HG02759 (cell line): Measurements from ENCODE around the gene OPRL1.

Experiments
- ATAC-seq: cut with Tn5 transposase; IDR thresholded peaks from one replicate; pipeline ENCODE4 v1.9.1; 2021; ENCODE audit warnings: mild to moderate bottlenecking, moderate library complexity; ENCODE audit not compliant: unreplicated experiment

OPRL1 gene

DNA sequence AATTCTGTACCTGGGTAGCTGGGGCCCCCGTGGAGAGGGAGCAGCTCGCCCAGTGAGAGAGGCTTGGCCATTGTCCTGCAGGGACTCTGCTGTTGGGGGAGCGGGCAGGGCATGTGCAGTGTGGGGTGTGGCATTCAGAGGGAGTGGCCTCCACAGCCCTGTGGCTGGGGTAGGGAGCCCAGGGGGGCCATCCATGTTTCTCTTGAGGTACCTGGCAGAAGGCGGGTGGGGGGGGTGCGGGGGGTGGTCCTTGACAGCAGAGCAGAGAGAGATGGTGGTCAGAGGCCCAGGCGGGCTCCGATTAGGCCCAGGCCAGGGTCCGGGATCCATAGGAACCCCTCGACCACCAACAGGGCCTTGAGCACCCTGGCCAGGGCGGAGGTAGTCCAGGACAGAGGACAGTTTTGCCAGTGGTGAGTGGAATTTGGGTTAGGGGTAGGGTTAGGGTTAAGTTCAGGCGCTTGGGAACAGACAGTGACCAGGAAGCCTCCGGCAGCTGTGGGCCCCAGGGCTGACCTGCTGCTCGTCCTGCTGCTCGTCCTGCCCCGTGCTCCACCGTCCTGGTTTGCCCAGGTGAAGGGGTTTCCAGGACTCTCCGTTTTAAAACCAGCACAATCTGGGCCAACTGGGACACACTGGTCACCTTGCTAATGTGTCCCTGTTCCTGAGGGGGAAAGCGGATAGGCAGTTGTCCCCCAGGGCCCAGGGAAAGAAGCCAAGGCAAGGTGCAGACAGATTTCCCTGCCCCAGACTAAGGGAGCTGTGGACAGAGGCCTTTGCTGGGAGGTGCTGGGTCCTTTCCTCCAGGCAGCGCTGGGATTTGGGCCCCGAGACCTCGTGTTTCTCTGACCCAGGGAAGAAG, 59.5 kb downstream of the OPRL1 start:
- no peak for ATAC-seq

DNA sequence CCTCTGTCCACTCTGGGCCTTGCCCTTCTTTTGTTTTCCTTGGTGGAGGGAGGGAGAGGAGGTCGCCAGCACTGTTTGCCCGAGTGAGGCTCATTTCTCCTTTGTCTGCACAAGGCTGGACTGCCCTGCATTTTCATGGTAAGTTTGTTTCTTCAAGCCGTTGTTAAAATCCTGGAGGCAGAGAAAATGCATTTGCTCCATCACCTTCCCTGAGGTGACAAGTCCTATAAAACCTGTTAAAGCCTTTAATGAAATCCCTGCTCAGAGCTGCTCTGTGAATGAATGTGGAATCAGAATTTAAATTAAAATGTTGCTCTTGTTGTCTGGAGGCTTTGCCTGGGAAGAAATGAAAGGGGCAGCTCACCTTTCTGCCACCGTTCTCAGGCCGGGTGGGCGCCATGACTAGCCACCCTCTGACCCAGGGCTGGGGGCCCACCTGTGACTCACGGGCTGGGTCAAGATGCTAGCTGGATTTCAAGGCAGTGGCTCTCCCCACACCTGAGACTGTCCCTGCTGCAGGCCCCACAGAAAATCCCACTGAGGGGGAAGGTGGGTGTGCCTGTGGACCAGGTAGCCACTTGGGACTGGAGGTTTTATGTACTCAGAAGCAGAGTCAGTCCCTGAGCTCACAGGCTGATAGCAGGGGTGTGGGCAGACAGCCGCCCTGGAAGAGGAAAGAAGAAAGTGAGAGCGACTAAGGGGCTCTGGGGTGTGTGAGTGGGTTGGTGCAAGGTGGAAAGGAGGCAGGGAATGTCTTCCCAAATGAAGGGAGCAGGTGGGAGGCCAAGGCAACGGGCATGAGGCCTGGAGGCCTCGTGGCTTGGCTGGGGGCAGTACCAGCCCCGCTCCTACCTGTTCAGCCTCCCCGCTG, 60.4 kb downstream of the OPRL1 start:
- ATAC-seq: no peak

GRCh38 chr20:64140956-64141355, 61.1 kb downstream of the OPRL1 start:
- no peak for ATAC-seq

DNA sequence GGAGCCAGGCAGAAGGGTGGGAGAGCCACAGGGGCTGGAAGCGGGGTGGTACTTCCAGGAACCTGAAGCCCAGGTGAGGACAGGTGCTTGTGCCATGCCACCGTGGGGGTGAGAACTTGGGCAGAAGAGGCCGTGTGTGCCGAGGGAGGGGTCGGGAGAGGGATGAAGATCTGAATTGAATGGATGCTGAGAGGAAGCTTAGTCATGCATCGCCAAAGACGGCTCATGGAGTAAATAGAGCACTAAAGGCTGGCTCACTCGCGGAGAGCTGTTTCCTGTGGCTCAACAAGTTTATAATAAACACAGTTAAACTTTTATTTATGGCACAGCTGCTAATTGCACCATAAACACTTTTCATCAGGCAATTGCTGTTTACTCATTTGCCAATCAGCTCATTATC, 62.7 kb downstream of the OPRL1 start:
- ATAC-seq: no peak

GRCh38 chr20:64143018-64143801, 63.3 kb downstream of the OPRL1 start:
- no peak for ATAC-seq

DNA sequence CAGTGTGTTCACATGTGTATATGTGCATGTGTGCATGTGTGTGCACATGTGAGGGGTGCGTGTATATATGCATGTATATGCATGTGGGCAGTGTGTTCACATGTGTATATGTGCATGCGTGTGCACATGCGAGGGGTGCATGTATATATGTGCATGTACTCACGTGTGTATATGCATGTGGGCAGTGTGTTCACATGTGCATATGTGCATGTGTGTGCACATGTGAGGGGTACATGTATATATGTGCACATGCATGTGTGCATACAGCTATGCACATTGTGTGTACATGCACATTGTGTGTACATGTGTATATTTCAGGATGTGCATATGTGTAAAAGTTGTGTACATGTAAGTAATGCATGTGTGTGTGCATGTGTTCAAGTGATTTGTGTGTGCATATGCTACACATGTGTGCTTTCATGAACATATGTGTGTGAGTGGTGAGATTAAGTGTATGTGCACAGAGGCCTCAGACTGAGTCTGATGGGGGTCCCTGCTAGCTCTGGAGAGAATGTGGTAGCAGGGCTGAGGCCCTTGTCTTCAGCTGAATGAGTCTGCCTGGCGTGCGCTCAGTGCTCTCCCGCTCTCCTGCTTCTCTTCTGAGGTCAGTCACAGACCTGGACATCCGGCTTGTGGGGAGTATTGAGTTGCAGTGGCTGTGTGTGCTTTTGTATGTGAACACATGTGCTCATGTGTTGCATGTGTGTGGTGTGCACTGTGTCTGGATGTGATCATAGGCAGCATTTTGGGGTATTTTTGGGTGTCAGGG, 64.4 kb downstream of the OPRL1 start:
- no peak for ATAC-seq

GRCh38 chr20:64145458-64146300, 65.8 kb downstream of the OPRL1 start:
- no peak for ATAC-seq

GRCh38 chr20:64146301-64146935, 66.5 kb downstream of the OPRL1 start:
- no peak for ATAC-seq

DNA sequence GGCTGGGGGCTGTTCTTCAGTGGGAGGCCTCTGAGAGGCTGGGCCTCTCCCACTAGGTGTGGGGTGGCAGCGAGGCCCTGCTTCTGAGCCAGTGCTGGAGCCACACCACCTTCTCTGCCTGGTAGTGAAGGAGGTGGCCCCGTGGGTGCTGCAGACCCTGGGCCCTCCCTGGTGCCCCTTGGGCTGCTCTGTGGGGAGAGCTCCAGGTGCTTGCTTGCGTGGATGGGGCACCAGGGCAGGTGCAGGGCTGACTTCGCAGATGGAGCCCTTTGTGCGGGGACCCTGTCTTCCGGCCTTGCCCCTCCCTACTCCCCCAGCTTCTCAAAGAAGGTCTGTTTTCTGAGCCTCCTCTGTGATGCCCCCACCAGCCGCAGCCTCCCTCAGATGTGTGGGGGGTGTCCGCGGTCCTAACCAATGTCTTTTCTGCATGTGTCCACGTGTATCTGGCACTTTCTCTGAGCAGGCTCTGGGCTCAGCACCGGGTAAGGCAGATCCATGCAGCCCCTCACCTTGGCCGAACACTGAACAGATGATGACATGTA, 67.1 kb downstream of the OPRL1 start:
- ATAC-seq: no peak

DNA sequence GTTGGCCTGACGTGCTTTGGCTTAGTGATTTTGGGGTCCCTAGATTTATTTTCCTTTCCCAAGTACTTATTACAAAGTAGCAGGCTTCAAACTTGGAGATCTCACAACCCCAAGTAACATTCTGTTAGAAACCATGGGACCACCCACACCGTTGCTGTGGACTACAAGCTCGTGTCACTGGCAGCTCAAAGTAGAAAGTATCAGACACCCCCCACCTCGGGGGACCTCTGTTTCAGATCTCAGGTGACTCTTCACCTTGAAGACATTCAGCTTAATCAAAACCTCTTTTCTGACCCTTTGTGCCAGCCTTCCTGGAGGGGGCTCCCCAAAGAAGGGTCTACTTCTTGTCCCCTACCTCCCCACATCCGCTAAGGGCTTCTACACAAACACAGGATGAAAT, 68.7 kb downstream of the OPRL1 start:
- no peak for ATAC-seq

DNA sequence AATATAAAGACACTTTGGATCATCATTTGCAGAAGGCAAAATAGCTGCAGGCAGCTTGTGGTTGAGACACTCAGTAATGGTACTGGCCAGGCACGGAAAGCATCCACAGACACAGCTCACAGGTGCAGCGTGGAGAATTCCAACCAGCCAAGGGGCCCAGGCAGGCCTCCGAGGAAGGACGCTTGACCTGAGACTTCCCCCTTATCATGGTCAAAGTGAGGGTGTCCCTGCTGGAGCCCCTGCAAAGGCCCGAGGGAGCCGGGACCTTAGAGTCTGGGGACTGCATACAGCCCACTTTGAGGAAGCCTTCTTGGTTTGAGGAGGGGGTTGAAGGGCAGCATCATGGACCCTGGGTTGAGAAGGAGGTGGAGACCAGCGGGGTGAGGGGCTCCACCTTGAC, 69.3 kb downstream of the OPRL1 start:
- ATAC-seq: no peak

DNA sequence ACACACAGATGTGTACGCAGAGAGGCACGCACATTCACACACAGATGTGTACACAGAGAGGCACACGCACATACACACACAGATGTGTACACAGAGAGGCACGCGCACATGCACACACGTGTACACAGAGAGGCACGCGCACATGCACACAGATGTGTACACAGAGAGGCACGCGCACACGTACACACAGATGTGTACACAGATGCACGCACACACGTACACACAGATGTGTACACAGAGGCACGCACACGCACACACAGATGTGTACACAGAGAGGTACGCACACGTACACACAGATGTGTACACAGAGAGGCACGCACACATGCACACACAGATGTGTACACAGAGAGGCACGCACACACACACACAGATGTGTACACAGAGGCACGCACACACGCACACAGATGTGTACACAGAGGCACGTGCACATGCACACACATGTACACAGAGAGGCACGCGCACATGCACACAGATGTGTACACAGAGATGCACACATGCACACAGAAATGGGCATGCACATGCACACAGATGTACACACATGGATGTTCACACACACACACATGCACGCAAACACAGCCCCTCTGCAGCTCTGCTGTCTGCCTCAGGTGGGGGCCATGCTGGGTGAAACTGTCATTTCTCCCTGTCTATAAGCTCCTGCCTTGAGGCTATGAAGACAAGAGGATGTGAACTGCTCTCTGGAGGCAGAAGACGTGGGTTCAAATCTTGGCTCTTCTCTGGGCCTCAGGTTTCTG, 70.1 kb downstream of the OPRL1 start:
- no peak for ATAC-seq
